B cell (primary cell): ENCODE results near the gene SPPL2B. TPM values are rescaled to one million over a fixed set of nuclear protein-coding genes. Genes with fewer than 3 reads are reported as not detected.
A peak's percentile ranks its signal among the peaks of the same experiment; 100 is the strongest.
"Not testable (repeated sequence)": the region's sequence is repeated elsewhere in the genome, so short reads cannot be mapped to it uniquely, and the experiment has no call there.

ENCODE experiments used
- ATAC-seq: fragments of 200-7000 bp; cut with Tn5 transposase; one replicate; pipeline ENCODE4 v1.10.0; 2021; ENCODE audit warnings: low read depth, mild to moderate bottlenecking, moderate number of reproducible peaks, moderate library complexity
- CTCF ChIA-PET: fragments of 350-600 bp; sonication (Branson Sonifier 250); formaldehyde crosslinking; loops from one replicate; lab custom pipeline; 2021; ENCODE audit warnings: antibody characterized with exemption, inconsistent platforms; lab: Charles Lee
- POLR2A ChIA-PET: fragments of 350-600 bp; sonication (Branson Sonifier 250); formaldehyde crosslinking; loops from one replicate; lab custom pipeline; 2021; ENCODE audit warnings: antibody characterized with exemption; lab: Charles Lee
- DNase-seq: peaks from one replicate; pipeline ENCODE4 v3.0.0; 2013
- H2AFZ ChIP-seq: 2 replicates; pipeline ENCODE4 v1.6.1; 2012; ENCODE audit warnings: mild to moderate bottlenecking, low read depth, low read length; ENCODE audit not compliant: insufficient read depth, poor library complexity, severe bottlenecking
- H3K27ac ChIP-seq, 2 donors: 1 replicate in 1 of 2; 2 replicates in 1 of 2; pipeline ENCODE4 v1.5.1; 2012 to 2013; ENCODE audit warnings: low read length in 2 of 2, mild to moderate bottlenecking in 2 of 2, moderate library complexity in 1 of 2
- H3K27me3 ChIP-seq, 4 experiments: fragments of 200-600 bp in 1 of 4; sonication (generic) in 1 of 4; replicated peaks in 1 of 4; 1 replicate in 2 of 4; 2 replicates in 2 of 4; pipeline versions ENCODE4 v1.6.1 to v1.7.0; 2013 to 2016; ENCODE audit warnings: low read length in 3 of 4, mild to moderate bottlenecking in 2 of 4, mixed read lengths in 1 of 4, moderate library complexity in 1 of 4; ENCODE audit not compliant: insufficient read depth in 4 of 4, control insufficient read depth in 3 of 4; ENCODE audit errors: control extremely low read depth in 1 of 4
- H3K36me3 ChIP-seq, 2 experiments: replicated peaks in 1 of 2; 1 replicate in 1 of 2; 2 replicates in 1 of 2; pipeline versions ENCODE4 v1.6.1 to v1.7.1; 2013; ENCODE audit warnings: low read length in 1 of 2; ENCODE audit not compliant: insufficient read depth in 2 of 2, control insufficient read depth in 1 of 2; ENCODE audit errors: control extremely low read depth in 1 of 2, extremely low read depth in 1 of 2
- H3K4me1 ChIP-seq, 2 donors: fragments of 200-600 bp in 1 of 2; sonication (generic) in 1 of 2; 1 replicate in 1 of 2; 2 replicates in 1 of 2; pipeline versions ENCODE4 v1.5.1 to v1.6.1; 2013 to 2017; ENCODE audit warnings: low read length in 2 of 2; ENCODE audit not compliant: control insufficient read depth in 2 of 2, insufficient read depth in 2 of 2
- H3K4me2 ChIP-seq: replicated peaks from 2 replicates; pipeline ENCODE3; 2012; ENCODE audit warnings: mild to moderate bottlenecking, low read depth, low read length; ENCODE audit not compliant: poor library complexity, severe bottlenecking
- H3K4me3 ChIP-seq, 5 experiments: fragments of 200-600 bp in 1 of 5; sonication (generic) in 1 of 5; 1 replicate in 3 of 5; 2 replicates in 2 of 5; pipeline versions ENCODE4 v1.5.1 to v1.7.0; 2011 to 2016; ENCODE audit warnings: low read length in 4 of 5, mild to moderate bottlenecking in 4 of 5, low read depth in 2 of 5, control low read depth in 1 of 5, moderate library complexity in 1 of 5; ENCODE audit not compliant: insufficient read depth in 1 of 5; ENCODE audit errors: control extremely low read depth in 1 of 5, extremely low read depth in 1 of 5
- H3K79me2 ChIP-seq: fragments of 200-600 bp; sonication (generic); one replicate; pipeline ENCODE4 v1.6.0; 2016; ENCODE audit warnings: low read length; ENCODE audit not compliant: control insufficient read depth, insufficient read depth
- H3K9ac ChIP-seq: fragments of 200-600 bp; sonication (generic); 2 replicates; pipeline ENCODE4 v1.6.1; 2017; ENCODE audit warnings: mild to moderate bottlenecking, low read length, moderate library complexity
- H3K9me3 ChIP-seq, 3 donors: one replicate each; pipeline versions ENCODE4 v1.6.1 to v1.7.1; 2013; ENCODE audit warnings: low read length in 2 of 3; ENCODE audit not compliant: control insufficient read depth in 2 of 3, insufficient read depth in 1 of 3; ENCODE audit errors: control extremely low read depth in 1 of 3
- H4K20me1 ChIP-seq: 2 replicates; pipeline ENCODE4 v1.6.0; 2012; ENCODE audit warnings: mild to moderate bottlenecking, low read length; ENCODE audit not compliant: insufficient read depth, control insufficient read depth, poor library complexity, severe bottlenecking
- H3K27ac Mint-ChIP-seq: one replicate; pipeline ENCODE4 v1.8.0; 2021; ENCODE audit warnings: mixed read lengths
- H3K27me3 Mint-ChIP-seq: one replicate; pipeline ENCODE4 v1.8.0; 2021; ENCODE audit warnings: mixed read lengths
- H3K4me1 Mint-ChIP-seq: one replicate; pipeline ENCODE4 v1.8.0; 2021; ENCODE audit warnings: mixed read lengths
- H3K4me3 Mint-ChIP-seq: one replicate; pipeline ENCODE4 v1.8.0; 2021; ENCODE audit warnings: mixed read lengths
- H3K9me3 Mint-ChIP-seq: one replicate; pipeline ENCODE4 v1.8.0; 2022; ENCODE audit warnings: mixed read lengths; ENCODE audit not compliant: insufficient read depth
- CTCF ChIP-seq: fragments of 200-600 bp; IDR thresholded peaks from one replicate; pipeline ENCODE4 v1.8.0; 2022; ENCODE audit warnings: antibody characterized with exemption, mild to moderate bottlenecking
- EZH2 ChIP-seq: IDR thresholded peaks from 2 replicates; pipeline ENCODE4 v1.6.1; 2012; ENCODE audit warnings: borderline replicate concordance, low read depth, mild to moderate bottlenecking, moderate library complexity, low read length; ENCODE audit not compliant: insufficient read depth, poor library complexity, severe bottlenecking
- WGBS: methylation state at CpG from one replicate; pipeline ENCODE4 v1.1.5; 2013; ENCODE audit warnings: missing lambda C conversion rate; ENCODE audit not compliant: insufficient coverage; 5-methylcytosine and 5-hydroxymethylcytosine counted together
- intact Hi-C: fragments of 100-400 bp; cut with micrococcal nuclease; formaldehyde crosslinking; loops from one replicate; pipeline ENCODE4 v1.10.0; 2022
- polyA plus RNA-seq: library from polyadenylated mRNA; depleted of rRNA; stranded (reverse); fragments of >200 nt; gene quantifications from 2 replicates; pipeline ENCODE4 v1.2.3, GENCODE V29; 2012
- total RNA-seq, 2 donors: library from RNA; stranded (reverse); fragments of 120-200 nt in 1 of 2; gene quantifications; 1 replicate in 1 of 2; 2 replicates in 1 of 2; pipeline versions ENCODE4 v1.2.3 to v1.2.4, GENCODE V29; 2013 to 2022

The SPPL2B gene
- total and polyA plus RNA-seq, 2 donors (not counting 1 experiment from before 2014, with no cell fraction given) = 415 to 479 TPM

- no peaks in the 10 kb centered on the region for H3K9me3 ChIP-seq
- WGBS = 88% methylated on average over 23 of the region's 25 CpGs
- no peak overlapping the region for H3K4me3 Mint-ChIP-seq
- H3K4me1 Mint-ChIP-seq = no peaks in the 10 kb centered on the region
- H3K27ac Mint-ChIP-seq = peak overlapping the region; percentile 6
- ATAC-seq (no peak), DNase-seq (no peak)
- H3K9me3 Mint-ChIP-seq = no peaks in the 10 kb centered on the region
- H2AFZ ChIP-seq = no peak overlapping the region
- peaks cover 2% of the 10 kb centered on the region for H4K20me1 ChIP-seq
- no peaks in the 10 kb centered on the region for H3K4me1 ChIP-seq
- ChIA-PET CTCF (no interaction called here), POLR2A (interaction anchor here (0.5 to 0.7 kb wide), 2 partner anchors 16 to 155 kb away, joined by 3 to 4 read pairs; no protein-coding TSS in a partner anchor)
- no peak for TF ChIP-seq CTCF
- TF ChIP-seq EZH2 = no peak
- H3K36me3 ChIP-seq = peaks cover 0 to 49% of the 10 kb centered on the region in 2 experiments
- no peak overlapping the region for H3K4me2 ChIP-seq
- no peak overlapping the region for H3K27ac ChIP-seq
- intact Hi-C loops = no loop called here
- no peak overlapping the region for H3K9ac ChIP-seq
- H3K79me2 ChIP-seq = no peaks in the 10 kb centered on the region
- no peaks in the 10 kb centered on the region for H3K27me3 ChIP-seq
- no peak overlapping the region for H3K4me3 ChIP-seq
- no peaks in the 10 kb centered on the region for H3K27me3 Mint-ChIP-seq
Observed at GRCh38 chr19:2345794-2346663, 17.5 kb downstream of the SPPL2B start.

DNA sequence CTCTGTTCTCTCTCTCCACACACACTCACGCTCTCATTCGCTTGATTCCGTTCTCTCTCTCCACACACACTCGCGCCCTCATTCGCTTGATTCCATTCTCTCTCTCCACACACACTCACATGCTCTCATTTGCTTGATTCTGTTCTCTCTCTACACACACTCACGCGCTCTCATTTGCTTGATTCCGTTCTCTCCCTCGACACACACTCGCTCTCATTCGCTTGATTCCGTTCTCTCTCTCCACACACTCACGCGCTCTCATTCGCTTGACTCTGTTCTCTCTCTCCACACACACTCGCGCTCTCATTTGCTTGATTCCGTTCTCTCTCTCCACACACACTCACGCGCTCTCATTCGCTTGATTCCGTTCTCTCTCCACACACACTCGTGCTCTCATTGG, 21.3 kb downstream of the SPPL2B start:
- H3K27me3 ChIP-seq, H3K4me1 Mint-ChIP-seq, H3K9ac ChIP-seq, POLR2A ChIA-PET, H3K27ac ChIP-seq, H3K27me3 Mint-ChIP-seq, H3K9me3 ChIP-seq, H3K79me2 ChIP-seq, H3K4me3 ChIP-seq, H3K4me2 ChIP-seq, DNase-seq, ATAC-seq, intact Hi-C loops, CTCF ChIA-PET, H3K4me3 Mint-ChIP-seq, H3K4me1 ChIP-seq, H2AFZ ChIP-seq, H3K27ac Mint-ChIP-seq, H3K9me3 Mint-ChIP-seq: not testable (repeated sequence)
- peaks cover 0 to 50% of the 10 kb centered on the region in 2 experiments for H3K36me3 ChIP-seq
- H4K20me1 ChIP-seq = peaks cover 12% of the 10 kb centered on the region
- WGBS = 95% methylated on average over 24 of the region's 24 CpGs
